Activated CD8-positive, alpha-beta T cell treated with anti-CD3 and anti-CD28 coated beads, Interleukin-2, amount 10 ng/mL, durations not matched to agents 7 days and 5 days (primary cell): Measurements from ENCODE around the gene BCL2. TPM values are rescaled to one million over a fixed set of nuclear protein-coding genes. Genes with fewer than 3 reads are reported as not detected.
"Not testable (repeated sequence)": the region's sequence is repeated elsewhere in the genome, so short reads cannot be mapped to it uniquely, and the experiment has no call there.

Experiments
- ATAC-seq: fragments of 150-1000 bp; cut with Tn5 transposase; one replicate; pipeline ENCODE4 v1.10.0; 2021; ENCODE audit warnings: moderate library complexity
- CTCF ChIA-PET: fragments of 350-600 bp; sonication (Branson Sonifier 250); formaldehyde crosslinking; loops from one replicate; lab custom pipeline; 2021; ENCODE audit warnings: antibody characterized with exemption; lab: Charles Lee
- POLR2A ChIA-PET: fragments of 350-600 bp; sonication (Branson Sonifier 250); formaldehyde crosslinking; loops from one replicate; lab custom pipeline; 2021; ENCODE audit warnings: antibody characterized with exemption; lab: Charles Lee
- DNase-seq: peaks from one replicate; pipeline ENCODE4 v3.0.0-alpha.2; 2020
- H3K27ac Mint-ChIP-seq: one replicate; pipeline ENCODE4 v1.8.0; 2021; ENCODE audit warnings: mild to moderate bottlenecking, mixed read lengths
- H3K27me3 Mint-ChIP-seq: one replicate; pipeline ENCODE4 v1.8.0; 2021; ENCODE audit warnings: low read depth, mixed read lengths
- H3K36me3 Mint-ChIP-seq: one replicate; pipeline ENCODE4 v1.8.0; 2021; ENCODE audit warnings: low read depth, mixed read lengths
- H3K4me1 Mint-ChIP-seq: one replicate; pipeline ENCODE4 v1.8.0; 2021; ENCODE audit warnings: low read depth, mixed read lengths
- H3K4me3 Mint-ChIP-seq: one replicate; pipeline ENCODE4 v1.8.0; 2021; ENCODE audit warnings: mild to moderate bottlenecking, mixed read lengths
- H3K9me3 Mint-ChIP-seq: one replicate; pipeline ENCODE4 v1.8.0; 2022; ENCODE audit warnings: mixed read lengths; ENCODE audit not compliant: insufficient read depth
- total RNA-seq, 2 experiments: library from RNA; stranded (reverse); gene quantifications; one replicate each; pipeline ENCODE4 v1.2.3, GENCODE V29; 2021

Gene BCL2
- total RNA-seq = 100 to 1,000 TPM; 140 TPM

- H3K36me3 Mint-ChIP-seq = peaks cover 47% of the 10 kb centered on the region
- H3K27me3 Mint-ChIP-seq = no peaks in the 10 kb centered on the region
- H3K9me3 Mint-ChIP-seq = no peaks in the 10 kb centered on the region
- peak within 1 kb of the TSS; percentile 94 for H3K27ac Mint-ChIP-seq
- peak within 1 kb of the TSS; percentile 94 for H3K4me3 Mint-ChIP-seq
- ChIA-PET POLR2A (interaction anchor here (0.6 to 3.9 kb wide), 16 partner anchors 20 to 302 kb away, joined by 3 to 205 read pairs (median 6); no protein-coding TSS in a partner anchor), CTCF (interaction anchor here (1.0 to 3.9 kb wide), 23 partner anchors 16 to 302 kb away, joined by 3 to 84 read pairs (median 18); no protein-coding TSS in a partner anchor)
- ATAC-seq (peak; percentile 55), DNase-seq (peak; percentile 73)
- H3K4me1 Mint-ChIP-seq = peaks cover 32% of the 10 kb centered on the region
These were observed at the start of gene BCL2 for GRCh38 chr18:63319383-63320122. Gene BCL2 (minus strand): TSS chr18:63319769.

- DNase-seq (no peak), ATAC-seq (no peak)
- H3K4me1 Mint-ChIP-seq = peaks cover 31% of the 10 kb centered on the region
- H3K4me3 Mint-ChIP-seq = peak overlapping the region; percentile 70
- H3K27ac Mint-ChIP-seq = no peak overlapping the region
- peaks cover 7% of the 10 kb centered on the region for H3K9me3 Mint-ChIP-seq
- H3K27me3 Mint-ChIP-seq = no peaks in the 10 kb centered on the region
- H3K36me3 Mint-ChIP-seq = peaks cover 25% of the 10 kb centered on the region
- ChIA-PET POLR2A (interaction anchor here (1.6 kb wide), 1 partner anchor 53 kb away, joined by 10 read pairs; the partner anchor contains the start of gene VPS4B), CTCF (no interaction called here)
These were observed 49.0 kb upstream of the BCL2 start for GRCh38 chr18:63368611-63369010.

- POLR2A ChIA-PET = interaction anchor here (0.6 to 1.6 kb wide), 4 partner anchors 14 to 56 kb away, joined by 3 to 10 read pairs (median 4); partner anchors contain the start of gene VPS4B
- H3K27ac Mint-ChIP-seq = peak within 1 kb of the TSS; percentile 86
- ATAC-seq (peak; percentile 88), DNase-seq (peak; percentile 86)
- H3K27me3 Mint-ChIP-seq = no peaks in the 10 kb centered on the region
- H3K4me3 Mint-ChIP-seq = peak within 1 kb of the TSS; percentile 81
- CTCF ChIA-PET = interaction anchor here (1.0 kb wide), 1 partner anchor 11 kb away, joined by 5 read pairs; no protein-coding TSS in a partner anchor
- peaks cover 27% of the 10 kb centered on the region for H3K36me3 Mint-ChIP-seq
- H3K4me1 Mint-ChIP-seq = peaks cover 39% of the 10 kb centered on the region
- peaks cover 7% of the 10 kb centered on the region for H3K9me3 Mint-ChIP-seq
These were observed 47.7 kb upstream of the BCL2 start, which contains the start of gene KDSR for GRCh38 chr18:63367053-63367953. Gene KDSR (minus strand): TSS chr18:63367206. CDS start chr18:63367118, 88 bp downstream.

- ChIA-PET CTCF (interaction anchor here (0.5 to 3.9 kb wide), 9 partner anchors 26 to 350 kb away, joined by 3 to 32 read pairs (median 4); partner anchors contain the start of gene VPS4B), POLR2A (interaction anchor here (0.7 to 1.6 kb wide), 12 partner anchors 14 to 212 kb away, joined by 3 to 10 read pairs (median 4); partner anchors contain the start of gene VPS4B)
- Mint-ChIP-seq H3K36me3 (peaks cover 32% of the 10 kb centered on the region), H3K4me3 (peak overlapping the region; percentile 81), H3K27me3 (no peaks in the 10 kb centered on the region), H3K27ac (peak overlapping the region; percentile 73), H3K9me3 (peaks cover 7% of the 10 kb centered on the region), H3K4me1 (peaks cover 39% of the 10 kb centered on the region)
- peak; percentile 64 for ATAC-seq
- peak; percentile 76 for DNase-seq
These were observed 46.9 kb upstream of the BCL2 start for GRCh38 chr18:63366213-63367052.

GRCh38 chr18:63365876-63366212, 46.3 kb upstream of the BCL2 start:
- Mint-ChIP-seq H3K4me3 (peak overlapping the region; percentile 81), H3K27me3 (no peaks in the 10 kb centered on the region), H3K36me3 (peaks cover 35% of the 10 kb centered on the region), H3K4me1 (peaks cover 39% of the 10 kb centered on the region), H3K9me3 (peaks cover 7% of the 10 kb centered on the region), H3K27ac (peak overlapping the region; percentile 60)
- ChIA-PET CTCF (interaction anchor here (0.5 to 3.9 kb wide), 12 partner anchors 25 to 349 kb away, joined by 3 to 32 read pairs (median 4); partner anchors contain the start of gene VPS4B), POLR2A (interaction anchor here (0.7 to 1.5 kb wide), 10 partner anchors 15 to 211 kb away, joined by 3 to 10 read pairs (median 4); partner anchors contain the start of gene VPS4B)
- peak; percentile 11 for ATAC-seq
- DNase-seq = peak; percentile 43

- peak overlapping the region; percentile 0 for H3K4me3 Mint-ChIP-seq
- CTCF ChIA-PET = interaction anchor here (1.0 to 3.9 kb wide), 7 partner anchors 13 to 232 kb away, joined by 3 to 32 read pairs (median 6); no protein-coding TSS in a partner anchor
- H3K36me3 Mint-ChIP-seq = peaks cover 31% of the 10 kb centered on the region
- POLR2A ChIA-PET = interaction anchor here (1.2 to 2.2 kb wide), 3 partner anchors 31 to 58 kb away, joined by 3 to 8 read pairs (median 5); partner anchors contain the start of gene VPS4B
- peaks cover 7% of the 10 kb centered on the region for H3K9me3 Mint-ChIP-seq
- ATAC-seq (no peak), DNase-seq (peak; percentile 65)
- no peaks in the 10 kb centered on the region for H3K27me3 Mint-ChIP-seq
- peak overlapping the region; percentile 10 for H3K27ac Mint-ChIP-seq
- H3K4me1 Mint-ChIP-seq = peaks cover 39% of the 10 kb centered on the region
These were observed 44.4 kb upstream of the BCL2 start for GRCh38 chr18:63363951-63364350.

GRCh38 chr18:63363420-63363819, 43.9 kb upstream of the BCL2 start:
- H3K27ac Mint-ChIP-seq, DNase-seq, H3K9me3 Mint-ChIP-seq, H3K27me3 Mint-ChIP-seq, ATAC-seq, H3K4me3 Mint-ChIP-seq: not testable (repeated sequence)
- H3K36me3 Mint-ChIP-seq = peaks cover 26% of the 10 kb centered on the region
- POLR2A ChIA-PET = interaction anchor here (1.2 to 2.2 kb wide), 3 partner anchors 32 to 59 kb away, joined by 3 to 8 read pairs (median 5); partner anchors contain the start of gene VPS4B
- CTCF ChIA-PET = interaction anchor here (1.0 to 3.9 kb wide), 7 partner anchors 12 to 231 kb away, joined by 3 to 32 read pairs (median 6); no protein-coding TSS in a partner anchor
- H3K4me1 Mint-ChIP-seq = peaks cover 35% of the 10 kb centered on the region

- H3K36me3 Mint-ChIP-seq = peaks cover 30% of the 10 kb centered on the region
- no peaks in the 10 kb centered on the region for H3K27me3 Mint-ChIP-seq
- H3K4me1 Mint-ChIP-seq = peaks cover 4% of the 10 kb centered on the region
- POLR2A ChIA-PET = no interaction called here
- H3K9me3 Mint-ChIP-seq = no peaks in the 10 kb centered on the region
- DNase-seq (no peak), ATAC-seq (no peak)
- H3K27ac Mint-ChIP-seq = no peak overlapping the region
- CTCF ChIA-PET = interaction anchor here (0.6 to 1.7 kb wide), 2 partner anchors 83 to 123 kb away, joined by 3 to 5 read pairs; no protein-coding TSS in a partner anchor
- no peak overlapping the region for H3K4me3 Mint-ChIP-seq
These were observed 36.8 kb upstream of the BCL2 start for GRCh38 chr18:63356272-63356896.

- CTCF ChIA-PET = interaction anchor here (1.4 to 2.4 kb wide), 3 partner anchors 10 to 89 kb away, joined by 5 to 11 read pairs (median 5); no protein-coding TSS in a partner anchor
- Mint-ChIP-seq H3K27ac (no peak overlapping the region), H3K4me1 (no peaks in the 10 kb centered on the region), H3K36me3 (peaks cover 32% of the 10 kb centered on the region), H3K4me3 (no peak overlapping the region), H3K27me3 (no peaks in the 10 kb centered on the region), H3K9me3 (no peaks in the 10 kb centered on the region)
- DNase-seq (no peak), ATAC-seq (no peak)
- POLR2A ChIA-PET = no interaction called here
These were observed 30.7 kb upstream of the BCL2 start for GRCh38 chr18:63350230-63350629.
